Sigmoid colon (tissue), 4 donors: ENCODE results near the gene DUOXA1.
"Not testable (repeated sequence)": the region's sequence is repeated elsewhere in the genome, so short reads cannot be mapped to it uniquely, and the experiment has no call there.

Experiments used
- EP300 ChIP-seq, 4 donors: sonication (generic); formaldehyde crosslinking; IDR thresholded peaks; one replicate each; pipeline ENCODE4 v1.6.1; 2017; ENCODE audit warnings: antibody characterized with exemption in 4 of 4
- POLR2A ChIP-seq, 2 donors: fragments of 450-650 bp; IDR thresholded peaks; one replicate each; pipeline ENCODE4 v1.6.1; 2016; ENCODE audit warnings: antibody characterized with exemption in 2 of 2, mild to moderate bottlenecking in 2 of 2, moderate library complexity in 2 of 2
- TF ChIP-seq, protein P1 (sequence below), 4 experiments: fragments of 450-650 bp in 3 of 4; fragments of 200-600 bp in 1 of 4; IDR thresholded peaks; one replicate each; pipeline ENCODE4 v1.5.1; 2016 to 2019; ENCODE audit warnings: antibody characterized with exemption in 4 of 4, mild to moderate bottlenecking in 3 of 4, moderate library complexity in 2 of 4

GRCh38 chr15:45079201-45079600 is 50.5 kb downstream of the DUOXA1 start:
- TF ChIP-seq, protein P1, sequence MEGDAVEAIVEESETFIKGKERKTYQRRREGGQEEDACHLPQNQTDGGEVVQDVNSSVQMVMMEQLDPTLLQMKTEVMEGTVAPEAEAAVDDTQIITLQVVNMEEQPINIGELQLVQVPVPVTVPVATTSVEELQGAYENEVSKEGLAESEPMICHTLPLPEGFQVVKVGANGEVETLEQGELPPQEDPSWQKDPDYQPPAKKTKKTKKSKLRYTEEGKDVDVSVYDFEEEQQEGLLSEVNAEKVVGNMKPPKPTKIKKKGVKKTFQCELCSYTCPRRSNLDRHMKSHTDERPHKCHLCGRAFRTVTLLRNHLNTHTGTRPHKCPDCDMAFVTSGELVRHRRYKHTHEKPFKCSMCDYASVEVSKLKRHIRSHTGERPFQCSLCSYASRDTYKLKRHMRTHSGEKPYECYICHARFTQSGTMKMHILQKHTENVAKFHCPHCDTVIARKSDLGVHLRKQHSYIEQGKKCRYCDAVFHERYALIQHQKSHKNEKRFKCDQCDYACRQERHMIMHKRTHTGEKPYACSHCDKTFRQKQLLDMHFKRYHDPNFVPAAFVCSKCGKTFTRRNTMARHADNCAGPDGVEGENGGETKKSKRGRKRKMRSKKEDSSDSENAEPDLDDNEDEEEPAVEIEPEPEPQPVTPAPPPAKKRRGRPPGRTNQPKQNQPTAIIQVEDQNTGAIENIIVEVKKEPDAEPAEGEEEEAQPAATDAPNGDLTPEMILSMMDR (IDR thresholded peaks at IDR 0.05) = not testable (repeated sequence)
- TF ChIP-seq POLR2A, EP300 (IDR thresholded peaks at IDR 0.05): not testable (repeated sequence)
